ENCODE measurements around the gene ATXN10.

ATXN10 gene

GRCh38 chr22:45722006-45722405 lies 50.4 kb downstream of the ATXN10 start:
- TF ChIP-seq CTCF (conservative IDR thresholded peaks at IDR 0.05; ENCODE audit: low read depth, low read length), result no peak
- DNase-seq (ENCODE audit: low read depth), result no peak
- H3K4me3 ChIP-seq (ENCODE audit: low read depth, low read length), result no peak overlapping the region

GRCh38 chr22:45726081-45726480 lies 54.4 kb downstream of the ATXN10 start:
- no peak for DNase-seq (ENCODE audit: low read depth)
- H3K4me3 ChIP-seq (ENCODE audit: low read depth, low read length), result no peak overlapping the region
- no peak for TF ChIP-seq CTCF (conservative IDR thresholded peaks at IDR 0.05; ENCODE audit: low read depth, low read length)

- no peak overlapping the region for H3K4me3 ChIP-seq (ENCODE audit: low read depth, low read length)
- DNase-seq (ENCODE audit: low read depth), result peak; percentile 46
- TF ChIP-seq CTCF (conservative IDR thresholded peaks at IDR 0.05; ENCODE audit: low read depth, low read length), result no peak
Observed at GRCh38 chr22:45731041-45731797, 59.6 kb downstream of the ATXN10 start.

- no peak overlapping the region for H3K4me3 ChIP-seq (ENCODE audit: low read depth, low read length)
- peak; percentile 61 for DNase-seq (ENCODE audit: low read depth)
- TF ChIP-seq CTCF (conservative IDR thresholded peaks at IDR 0.05; ENCODE audit: low read depth, low read length), result peak; percentile 62
Observed at GRCh38 chr22:45731798-45732495, 60.3 kb downstream of the ATXN10 start.

GRCh38 chr22:45735273-45735672 lies 63.6 kb downstream of the ATXN10 start:
- no peak overlapping the region for H3K4me3 ChIP-seq (ENCODE audit: low read depth, low read length)
- no peak for DNase-seq (ENCODE audit: low read depth)
- no peak for TF ChIP-seq CTCF (conservative IDR thresholded peaks at IDR 0.05; ENCODE audit: low read depth, low read length)

GRCh38 chr22:45738206-45738605 lies 66.6 kb downstream of the ATXN10 start:
- no peak for TF ChIP-seq CTCF (conservative IDR thresholded peaks at IDR 0.05; ENCODE audit: low read depth, low read length)
- no peak overlapping the region for H3K4me3 ChIP-seq (ENCODE audit: low read depth, low read length)
- DNase-seq (ENCODE audit: low read depth), result no peak
